Small intestine (tissue), 7 donors: ENCODE data around the gene PTPMT1. TPM values are rescaled to one million over a fixed set of nuclear protein-coding genes. Genes with fewer than 3 reads are reported as not detected.
A peak's percentile ranks its signal among the peaks of the same experiment; 100 is the strongest.

Experiments
- DNase-seq, 2 donors: peaks; one replicate each; pipeline versions ENCODE4 v3.0.0 to v3.0.0-alpha.2; 2013
- FAIRE-seq: peaks from 2 replicates; lab custom pipeline; 2012; peaks lifted over from hg19 to GRCh38; lab: Jason Lieb, UNC
- H3K27ac ChIP-seq, 3 donors: one replicate each; pipeline ENCODE4 v1.5.1; 2013; ENCODE audit warnings: low read length in 2 of 3, mild to moderate bottlenecking in 2 of 3, control low read depth in 1 of 3, inconsistent platforms in 1 of 3, low read depth in 1 of 3, moderate library complexity in 1 of 3
- H3K27me3 ChIP-seq, 3 donors: one replicate each; pipeline ENCODE4 v1.6.1; 2013; ENCODE audit warnings: low read length in 3 of 3, inconsistent platforms in 1 of 3; ENCODE audit not compliant: control insufficient read depth in 3 of 3, insufficient read depth in 3 of 3
- H3K36me3 ChIP-seq, 3 donors: one replicate each; pipeline ENCODE4 v1.6.1; 2013; ENCODE audit warnings: low read length in 3 of 3, inconsistent platforms in 1 of 3, low read depth in 1 of 3, mild to moderate bottlenecking in 1 of 3, moderate library complexity in 1 of 3; ENCODE audit not compliant: control insufficient read depth in 3 of 3, insufficient read depth in 2 of 3
- H3K4me1 ChIP-seq, 3 donors: one replicate each; pipeline ENCODE4 v1.6.1; 2013; ENCODE audit warnings: low read length in 2 of 3, inconsistent platforms in 1 of 3, low read depth in 1 of 3, mild to moderate bottlenecking in 1 of 3, moderate library complexity in 1 of 3; ENCODE audit not compliant: control insufficient read depth in 3 of 3, insufficient read depth in 2 of 3
- H3K4me3 ChIP-seq, 3 donors: one replicate each; pipeline ENCODE4 v1.5.1; 2013; ENCODE audit warnings: low read length in 3 of 3, control low read depth in 1 of 3, inconsistent platforms in 1 of 3, low read depth in 1 of 3, mild to moderate bottlenecking in 1 of 3, moderate library complexity in 1 of 3
- H3K9me3 ChIP-seq, 2 donors: one replicate each; pipeline ENCODE4 v1.6.1; 2013; ENCODE audit warnings: low read depth in 1 of 2, low read length in 1 of 2; ENCODE audit not compliant: control insufficient read depth in 2 of 2, insufficient read depth in 1 of 2
- WGBS, 3 donors: extraction: QIAGEN DNeasy Blood & Tissue Kit; methylation state at CpG; one replicate each; pipeline ENCODE4 v1.1.7; 2013; 5-methylcytosine and 5-hydroxymethylcytosine counted together
- polyA plus RNA-seq, 4 donors: library from polyadenylated mRNA; stranded (reverse) in 3 of 4; unstranded in 1 of 4; fragments of 200-250 nt in 3 of 4; fragments of 120-200 nt in 1 of 4; gene quantifications; one replicate each; pipeline versions ENCODE4 v1.2.1 to v1.2.3, GENCODE V29; 2013
- donor health status: healthy with polysubstance abuse.
- donor health status: control.
- donor health status: control.
- donor health status: Bipolar disorder and iron deficiency.
- donor health status: healthy.

PTPMT1 gene
- polyA plus RNA-seq, 4 donors: 31.3 to 60.1 (median 41.2) TPM

DNA sequence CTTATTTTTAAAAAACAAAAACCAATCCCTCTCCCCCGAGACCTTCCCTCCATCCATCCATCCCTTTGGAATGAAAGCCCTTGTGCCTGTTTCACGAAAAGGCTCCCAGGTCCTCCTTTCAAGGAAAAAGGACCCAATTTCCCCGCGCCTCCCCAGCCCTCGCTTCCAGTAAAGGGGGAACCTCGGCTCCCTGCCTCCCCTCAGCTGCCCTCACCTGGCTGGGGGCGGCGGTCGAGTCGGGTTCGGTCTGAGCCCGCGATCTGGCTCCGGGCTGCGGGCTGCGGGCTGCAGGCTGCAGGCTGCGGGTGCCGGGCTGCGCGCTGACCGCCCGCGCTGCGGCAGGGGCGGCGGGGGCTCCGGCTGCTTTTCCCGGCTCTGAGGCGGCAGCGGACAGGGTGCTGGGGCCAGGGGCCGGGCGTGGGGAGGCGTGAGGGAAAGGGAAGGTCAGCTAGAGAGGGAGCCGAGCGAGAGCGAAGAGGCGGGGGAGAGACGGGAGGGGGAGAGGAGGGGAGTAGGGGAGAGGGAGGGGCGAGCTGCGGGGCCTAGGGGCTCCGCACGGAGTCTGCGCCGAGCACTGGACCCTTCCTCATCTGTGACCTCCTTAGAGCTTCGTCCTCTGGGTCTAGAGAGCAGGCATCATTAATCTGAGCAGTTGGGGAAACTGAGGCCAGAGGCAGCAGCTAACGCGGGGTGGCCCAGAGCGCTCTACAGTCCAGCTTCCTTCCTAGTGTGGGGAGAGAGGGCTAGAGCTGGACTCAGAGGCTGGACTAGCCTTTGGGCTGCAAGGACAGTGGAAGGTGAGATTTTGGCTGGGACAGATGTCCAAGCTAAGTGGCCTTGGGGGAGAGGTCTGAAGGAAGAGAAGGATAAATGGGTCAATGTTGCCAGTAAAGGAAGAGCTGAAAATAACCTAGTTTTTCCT, 28.8 kb downstream of the PTPMT1 start, which contains the start of gene C1QTNF4:
C1QTNF4 (minus strand) TSS at position 478 of the 922 bp plus-strand sequence. CDS start 3,601 bp downstream, outside the sequence.
- FAIRE-seq (no peak), DNase-seq (peak in 1 of 2 donors; percentile 28)
- Histone ChIP-seq H3K4me3 (peak within 1 kb of the TSS in 2 of 3 donors; percentile 26 to 29), H3K4me1 (peaks cover 0 to 11% (median 0%) of the 10 kb centered on the region in 3 donors), H3K27me3 (peaks cover 0 to 40% (median 10%) of the 10 kb centered on the region in 3 donors), H3K36me3 (no peaks in the 10 kb centered on the region), H3K27ac (no peak within 1 kb of the TSS), H3K9me3 (no peaks in the 10 kb centered on the region)
- WGBS, 3 donors: 3 to 4% (median 4%) methylated on average over 43 to 48 of the region's 48 CpGs

DNA sequence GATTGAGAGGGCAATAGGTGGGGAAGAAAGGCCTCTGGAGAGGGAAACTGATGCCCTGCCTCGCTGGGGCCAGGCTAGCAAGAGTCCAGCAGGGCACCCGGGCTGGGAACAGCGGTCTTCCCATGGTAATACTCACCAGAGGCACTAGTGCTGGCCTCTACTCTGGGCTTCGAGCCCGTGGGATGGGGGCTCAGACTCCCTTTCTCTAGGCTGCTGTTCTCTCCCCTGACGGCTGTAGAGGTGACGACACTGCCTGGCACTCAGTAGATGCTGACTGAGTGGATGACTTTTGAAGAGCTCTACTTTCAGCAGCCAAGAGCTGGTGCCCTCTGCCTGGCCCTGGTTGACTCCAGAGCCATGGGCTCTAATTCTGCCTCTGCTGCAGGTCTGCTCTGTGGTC, 29.6 kb downstream of the PTPMT1 start:
- DNase-seq (no peak), FAIRE-seq (no peak)
- H3K27ac ChIP-seq: no peak overlapping the region
- 60 to 70% (median 65%) methylated on average over 7 of the region's 7 CpGs for WGBS, 3 donors
- peaks cover 0 to 1% (median 0%) of the 10 kb centered on the region in 3 donors for H3K36me3 ChIP-seq
- H3K9me3 ChIP-seq: no peaks in the 10 kb centered on the region
- H3K4me3 ChIP-seq: no peak overlapping the region
- H3K4me1 ChIP-seq: peaks cover 0 to 9% (median 0%) of the 10 kb centered on the region in 3 donors
- peaks cover 0 to 40% (median 10%) of the 10 kb centered on the region in 3 donors for H3K27me3 ChIP-seq

DNA sequence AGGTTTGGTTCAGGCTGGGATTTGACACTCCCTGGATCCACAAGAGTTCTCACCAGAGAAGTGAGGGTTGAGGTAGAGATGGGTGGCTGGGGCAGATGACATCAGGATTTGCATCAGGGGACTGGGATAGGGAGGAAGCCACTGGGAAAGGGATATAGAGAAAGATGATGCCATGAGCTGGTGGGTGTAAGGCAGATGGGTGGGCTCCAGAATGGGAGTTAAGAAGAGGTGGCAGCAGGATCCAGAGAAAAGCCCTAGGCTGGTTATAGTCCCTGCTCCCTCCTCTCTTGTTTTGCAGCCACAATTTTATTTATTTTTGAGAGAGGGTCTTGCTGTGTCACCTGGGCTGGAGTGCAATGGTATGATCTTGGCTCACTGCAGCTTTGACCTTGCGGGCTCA, 30.6 kb downstream of the PTPMT1 start:
- Histone ChIP-seq H3K27ac (no peak overlapping the region), H3K9me3 (no peaks in the 10 kb centered on the region), H3K27me3 (peaks cover 0 to 40% (median 10%) of the 10 kb centered on the region in 3 donors), H3K4me3 (no peak overlapping the region), H3K36me3 (peaks cover 0 to 2% (median 0%) of the 10 kb centered on the region in 3 donors), H3K4me1 (peaks cover 0 to 9% (median 0%) of the 10 kb centered on the region in 3 donors)
- 98 to 100% (median 100%) methylated on average over 1 of the region's 1 CpG for WGBS, 3 donors
- DNase-seq (no peak), FAIRE-seq (no peak)

DNA sequence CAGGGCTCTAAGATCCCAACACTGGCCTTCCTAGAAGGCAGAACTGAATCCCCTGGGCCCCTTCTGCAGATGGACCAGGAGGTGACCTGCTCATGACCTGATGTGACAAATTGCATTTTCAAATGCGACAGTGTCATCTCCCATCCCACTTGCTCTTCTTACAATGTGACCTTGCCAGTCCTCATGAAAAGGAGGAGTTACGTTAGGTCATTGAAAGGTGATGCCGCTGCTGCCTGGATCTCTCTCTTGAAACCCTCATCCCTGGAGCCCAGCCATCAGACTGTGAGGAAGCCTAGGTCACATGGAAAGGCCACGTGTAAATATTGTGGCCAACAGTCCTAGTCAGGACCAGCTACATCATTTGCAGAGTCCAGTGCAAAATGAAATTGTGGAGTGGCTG, 34.5 kb downstream of the PTPMT1 start:
- WGBS, 3 donors: 76 to 89% (median 87%) methylated on average over 4 of the region's 4 CpGs
- Histone ChIP-seq H3K4me1 (no peaks in the 10 kb centered on the region), H3K4me3 (no peak overlapping the region), H3K27me3 (peaks cover 0 to 6% (median 0%) of the 10 kb centered on the region in 3 donors), H3K9me3 (no peaks in the 10 kb centered on the region), H3K36me3 (peaks cover 0 to 2% (median 0%) of the 10 kb centered on the region in 3 donors), H3K27ac (no peak overlapping the region)
- DNase-seq (no peak), FAIRE-seq (no peak)

DNA sequence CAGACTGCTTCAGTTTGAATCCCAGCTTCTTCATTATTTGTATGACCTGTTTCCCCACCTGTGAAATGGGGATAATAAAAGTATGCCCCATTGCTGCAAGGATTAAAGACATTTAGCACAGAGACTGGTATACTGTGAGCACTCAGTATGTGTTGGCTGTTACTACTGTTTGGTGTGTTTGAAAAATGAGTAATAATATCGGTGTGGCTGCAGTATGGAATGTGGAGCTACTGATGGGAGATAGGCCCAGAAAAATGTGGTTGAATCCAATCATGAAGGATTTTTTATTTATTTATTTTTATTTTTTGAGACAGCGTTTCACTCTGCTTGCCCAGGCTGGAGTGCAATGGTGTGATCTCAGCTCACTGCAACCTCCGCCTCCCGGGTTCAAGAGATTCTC, 37.9 kb downstream of the PTPMT1 start:
- H3K27me3 ChIP-seq: no peaks in the 10 kb centered on the region
- no peak for DNase-seq
- no peaks in the 10 kb centered on the region for H3K4me1 ChIP-seq
- H3K9me3 ChIP-seq: no peaks in the 10 kb centered on the region
- WGBS, 3 donors: 93 to 96% (median 94%) methylated on average over 4 of the region's 4 CpGs
- no peak overlapping the region for H3K4me3 ChIP-seq
- H3K27ac ChIP-seq: no peak overlapping the region
- no peak for FAIRE-seq
- H3K36me3 ChIP-seq: peaks cover under 1 to 5% (median 2%) of the 10 kb centered on the region in 3 donors

DNA sequence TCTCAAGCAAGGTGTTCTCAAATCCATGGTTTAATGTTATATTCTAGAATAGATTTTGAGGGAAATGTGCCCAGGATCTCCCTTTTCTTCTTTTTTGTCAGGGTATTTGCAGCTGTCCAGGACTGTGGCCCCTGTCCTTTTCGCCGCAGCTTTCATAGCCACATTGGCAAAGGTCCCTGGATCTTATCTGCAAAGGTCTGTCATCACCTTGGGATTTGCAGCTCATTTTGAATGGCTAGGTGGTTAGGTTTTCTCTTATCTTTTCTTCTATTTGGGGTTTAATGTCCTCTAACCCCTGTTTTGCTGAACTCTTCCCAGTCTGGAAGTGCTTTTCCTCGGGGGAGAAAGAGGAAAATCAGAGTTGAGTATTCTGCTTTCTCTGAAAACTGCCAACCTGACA, 40.5 kb downstream of the PTPMT1 start:
- Histone ChIP-seq H3K9me3 (no peaks in the 10 kb centered on the region), H3K36me3 (peaks cover 2 to 11% (median 4%) of the 10 kb centered on the region in 3 donors), H3K27ac (no peak overlapping the region), H3K4me3 (no peak overlapping the region), H3K4me1 (no peaks in the 10 kb centered on the region), H3K27me3 (no peaks in the 10 kb centered on the region)
- FAIRE-seq (no peak), DNase-seq (no peak)
- whole genome bisulfite sequencing, 3 donors: 89 to 91% (median 89%) methylated on average over 3 of the region's 3 CpGs

DNA sequence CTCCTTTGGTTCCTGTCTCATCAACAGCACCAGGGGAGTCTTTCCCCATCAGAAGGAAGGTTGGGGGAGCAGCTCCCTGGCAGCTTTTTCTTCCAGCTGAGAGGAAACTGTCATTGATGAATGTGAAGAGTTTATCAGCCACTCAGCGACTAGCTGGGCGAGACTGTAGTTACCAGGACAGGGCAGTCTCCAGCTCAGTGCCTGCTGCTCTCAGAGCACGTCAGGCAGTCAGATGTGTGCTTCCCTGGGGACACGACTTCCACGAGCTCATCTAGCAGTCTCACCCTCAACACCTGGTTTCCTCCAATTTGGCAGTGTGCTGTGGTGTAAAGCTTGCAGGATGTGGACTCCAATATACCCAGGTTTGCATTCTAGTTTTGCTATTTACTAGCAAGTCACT, 41.3 kb downstream of the PTPMT1 start:
- Histone ChIP-seq H3K36me3 (peaks cover 2 to 16% (median 4%) of the 10 kb centered on the region in 3 donors), H3K27me3 (no peaks in the 10 kb centered on the region), H3K4me1 (no peaks in the 10 kb centered on the region), H3K9me3 (no peaks in the 10 kb centered on the region), H3K27ac (no peak overlapping the region), H3K4me3 (no peak overlapping the region)
- no peak for DNase-seq
- 63 to 72% (median 65%) methylated on average over 5 of the region's 5 CpGs for WGBS, 3 donors
- FAIRE-seq: no peak

DNA sequence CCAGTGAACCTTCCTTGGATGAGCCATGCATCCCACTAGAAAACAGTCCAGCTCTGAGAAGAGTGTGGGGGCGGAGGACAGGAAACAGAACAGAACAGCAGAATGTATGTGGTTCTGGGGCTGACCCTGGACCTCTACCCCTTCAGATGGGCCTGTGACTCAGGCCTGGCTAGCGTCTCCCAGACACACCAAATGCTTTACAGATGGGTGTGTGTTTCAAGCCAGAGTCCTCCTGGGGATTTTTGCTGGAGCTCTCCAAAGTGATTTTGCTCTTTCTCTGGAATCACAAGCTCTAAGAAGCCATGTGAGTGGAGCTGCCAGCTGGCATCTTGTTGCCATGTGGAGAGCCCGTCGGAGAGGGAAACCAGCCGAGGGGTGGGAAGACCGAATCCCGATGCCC, 42.0 kb downstream of the PTPMT1 start:
- no peak overlapping the region for H3K4me3 ChIP-seq
- WGBS, 3 donors: 81 to 92% (median 90%) methylated on average over 7 of the region's 7 CpGs
- no peaks in the 10 kb centered on the region for H3K27me3 ChIP-seq
- no peaks in the 10 kb centered on the region for H3K4me1 ChIP-seq
- DNase-seq: no peak
- peaks cover 2 to 16% (median 4%) of the 10 kb centered on the region in 3 donors for H3K36me3 ChIP-seq
- no peaks in the 10 kb centered on the region for H3K9me3 ChIP-seq
- no peak overlapping the region for H3K27ac ChIP-seq
- no peak for FAIRE-seq
